Psoas muscle (tissue), 8 donors: ENCODE results near the gene GPR132. TPM values are rescaled to one million over a fixed set of nuclear protein-coding genes. Genes with fewer than 3 reads are reported as not detected.

Experiments
- ATAC-seq, 4 donors: fragments of 200-7000 bp; cut with Tn5 transposase; one replicate each; pipeline ENCODE4 v1.9.1; 2020; ENCODE audit warnings: moderate library complexity in 3 of 4, mild to moderate bottlenecking in 2 of 4
- DNase-seq, 2 donors: peaks; one replicate each; pipeline ENCODE4 v3.0.0-alpha.2; 2020
- H3K27ac ChIP-seq: fragments of 200-600 bp; one replicate; pipeline ENCODE4 v1.8.0; 2022
- H3K27me3 ChIP-seq, 3 donors: fragments of 200-600 bp in 1 of 3; one replicate each; pipeline versions ENCODE4 v1.6.1 to v1.8.0; 2013 to 2022; ENCODE audit warnings: low read length in 2 of 3, mild to moderate bottlenecking in 2 of 3, moderate library complexity in 1 of 3; ENCODE audit not compliant: insufficient read depth in 3 of 3
- H3K36me3 ChIP-seq, 2 donors: fragments of 200-600 bp in 1 of 2; one replicate each; pipeline versions ENCODE4 v1.6.1 to v1.8.0; 2013 to 2022; ENCODE audit warnings: low read depth in 1 of 2, mild to moderate bottlenecking in 1 of 2, moderate library complexity in 1 of 2; ENCODE audit not compliant: insufficient read depth in 1 of 2
- H3K4me1 ChIP-seq: fragments of 200-600 bp; one replicate; pipeline ENCODE4 v1.8.0; 2022
- H3K4me3 ChIP-seq: fragments of 200-600 bp; one replicate; pipeline ENCODE4 v1.8.0; 2022; ENCODE audit warnings: mild to moderate bottlenecking
- H3K9me3 ChIP-seq: fragments of 200-600 bp; one replicate; pipeline ENCODE4 v1.8.0; 2022
- WGBS, 3 donors: extraction: QIAGEN DNeasy Blood & Tissue Kit; methylation state at CpG; one replicate each; pipeline versions ENCODE4 v1.1.6 to v1.1.7; 2013; 5-methylcytosine and 5-hydroxymethylcytosine counted together
- intact Hi-C, 2 donors: fragments of 100-400 bp; cut with DNase I; formaldehyde crosslinking; loops; one replicate each; pipeline versions ENCODE4 v1.11.0 to v1.14.2; 2022
- polyA plus RNA-seq, 3 donors: library from polyadenylated mRNA; stranded (reverse); fragments of 200-250 nt; gene quantifications; one replicate each; pipeline ENCODE4 v1.2.3, GENCODE V29; 2013
- total RNA-seq, 4 donors: library from RNA; stranded (reverse); fragmentation: NEBNext Ultra II Directional in 2 of 4; extraction: Animal tissue kit (Norgen Biotek cat#: 25700) in 2 of 4; gene quantifications; one replicate each; pipeline versions ENCODE4 v1.2.1 to v1.2.4, GENCODE V29; 2021 to 2023
- TF ChIP-seq, protein P1 (sequence below): fragments of 200-600 bp; IDR thresholded peaks from one replicate; pipeline ENCODE4 v1.8.0; 2022; ENCODE audit warnings: antibody characterized with exemption
- donor health status: healthy with polysubstance abuse.
- donor health status: DM: no; HTN: no; CAD: no; lungs with moderate emphysema.
- donor health status: Bipolar disorder and iron deficiency.
- donor health status: healthy.
- donor health status: DM: yes; HTN: yes; CAD: no.
- donor health status: DM: no; HTN: no; CAD: no.
- donor health status: DM: no; HTN: no; CAD: no.
- donor health status: DM: yes; HTN: yes; CAD: no.

GPR132 gene
- total and polyA plus RNA-seq, 7 donors = 0.08 to 0.60 (median 0.34) TPM

DNA sequence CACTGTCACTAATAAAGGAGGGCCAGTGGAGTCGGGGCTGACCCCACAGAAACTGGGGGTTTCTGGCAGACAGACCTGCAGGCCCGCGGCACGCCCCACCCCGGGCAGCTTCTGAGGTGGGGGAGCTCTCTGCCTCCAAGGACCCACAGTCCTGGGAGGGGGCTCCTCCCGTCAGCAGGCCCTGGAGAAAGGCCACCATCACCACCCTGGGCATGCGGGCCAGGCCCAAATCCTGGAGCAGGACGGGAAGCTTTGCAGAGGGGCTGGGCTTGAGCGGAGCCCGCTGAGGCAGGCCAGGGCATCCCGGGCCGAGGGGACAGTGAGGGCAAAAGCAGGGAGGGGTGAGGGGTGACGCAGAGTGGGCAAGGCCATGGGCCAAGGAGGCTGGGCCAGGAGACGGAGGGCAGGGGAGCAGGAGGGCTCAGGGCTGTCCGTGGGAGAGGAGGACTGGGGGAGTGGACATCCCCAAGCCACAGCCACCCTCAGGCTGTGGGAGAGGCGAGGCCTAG, 11.1 kb upstream of the GPR132 start:
- H3K4me1 ChIP-seq = no peaks in the 10 kb centered on the region
- H3K36me3 ChIP-seq = no peaks in the 10 kb centered on the region
- DNase-seq (no peak), ATAC-seq (peak in 1 of 4 donors; percentile 15)
- TF ChIP-seq, protein P1, sequence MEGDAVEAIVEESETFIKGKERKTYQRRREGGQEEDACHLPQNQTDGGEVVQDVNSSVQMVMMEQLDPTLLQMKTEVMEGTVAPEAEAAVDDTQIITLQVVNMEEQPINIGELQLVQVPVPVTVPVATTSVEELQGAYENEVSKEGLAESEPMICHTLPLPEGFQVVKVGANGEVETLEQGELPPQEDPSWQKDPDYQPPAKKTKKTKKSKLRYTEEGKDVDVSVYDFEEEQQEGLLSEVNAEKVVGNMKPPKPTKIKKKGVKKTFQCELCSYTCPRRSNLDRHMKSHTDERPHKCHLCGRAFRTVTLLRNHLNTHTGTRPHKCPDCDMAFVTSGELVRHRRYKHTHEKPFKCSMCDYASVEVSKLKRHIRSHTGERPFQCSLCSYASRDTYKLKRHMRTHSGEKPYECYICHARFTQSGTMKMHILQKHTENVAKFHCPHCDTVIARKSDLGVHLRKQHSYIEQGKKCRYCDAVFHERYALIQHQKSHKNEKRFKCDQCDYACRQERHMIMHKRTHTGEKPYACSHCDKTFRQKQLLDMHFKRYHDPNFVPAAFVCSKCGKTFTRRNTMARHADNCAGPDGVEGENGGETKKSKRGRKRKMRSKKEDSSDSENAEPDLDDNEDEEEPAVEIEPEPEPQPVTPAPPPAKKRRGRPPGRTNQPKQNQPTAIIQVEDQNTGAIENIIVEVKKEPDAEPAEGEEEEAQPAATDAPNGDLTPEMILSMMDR = no peak
- WGBS, 3 donors = 80 to 88% (median 80%) methylated on average over 16 of the region's 16 CpGs
- intact Hi-C loops = no loop called here
- H3K27me3 ChIP-seq = peaks cover 0 to 27% (median 8%) of the 10 kb centered on the region in 3 donors
- H3K9me3 ChIP-seq = no peaks in the 10 kb centered on the region
- H3K4me3 ChIP-seq = no peak overlapping the region
- no peak overlapping the region for H3K27ac ChIP-seq

DNA sequence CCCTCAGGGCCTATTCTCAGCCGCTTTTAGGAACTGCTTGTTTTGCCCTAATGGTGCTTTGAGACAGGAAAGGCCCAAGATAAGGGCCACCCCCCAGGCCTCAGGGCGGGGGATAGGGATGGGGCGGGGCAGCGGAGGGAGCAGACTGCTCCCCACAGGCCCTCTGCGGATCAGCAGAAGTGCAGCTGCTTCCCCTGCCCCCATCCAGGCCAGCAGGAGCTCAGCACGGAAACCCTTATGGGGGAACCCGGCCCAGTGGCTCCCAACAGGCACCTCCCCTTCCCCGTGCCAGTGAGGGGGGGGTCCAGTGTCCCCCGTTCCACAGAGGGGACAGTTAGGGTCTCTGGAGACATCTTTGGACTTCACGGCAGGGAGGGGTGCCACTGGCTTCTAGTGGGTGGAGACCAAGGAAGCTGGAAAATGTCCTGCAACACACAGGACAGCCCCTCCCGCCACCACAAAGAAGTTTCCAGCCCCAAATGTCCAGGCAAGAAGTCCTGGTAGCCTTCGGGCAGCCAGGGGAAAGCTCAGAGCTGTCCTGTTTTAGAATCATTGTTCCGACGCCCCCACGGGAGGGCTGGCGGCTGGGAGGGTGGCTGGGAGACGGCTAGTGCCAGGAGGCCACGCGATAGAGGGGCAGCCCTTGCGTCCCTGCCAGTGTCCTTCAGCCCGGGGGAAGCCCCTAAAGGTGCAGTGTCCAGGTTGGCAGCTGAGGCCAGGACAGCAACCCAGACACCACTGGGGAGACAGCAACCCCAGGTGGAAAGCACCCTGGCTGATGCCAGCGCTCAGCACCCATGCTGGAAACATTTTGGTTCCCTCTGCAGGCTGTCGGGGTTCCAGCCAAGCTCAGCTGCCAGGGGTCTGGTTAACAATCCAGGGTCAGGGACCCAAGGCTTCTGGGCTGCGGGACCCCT, 10.4 kb upstream of the GPR132 start:
- intact Hi-C loops = no loop called here
- H3K27me3 ChIP-seq = peaks cover 0 to 27% (median 8%) of the 10 kb centered on the region in 3 donors
- H3K4me3 ChIP-seq = peak overlapping the region; percentile 11
- no peaks in the 10 kb centered on the region for H3K4me1 ChIP-seq
- ATAC-seq (peak in 2 of 4 donors; percentile 46 to 61), DNase-seq (peak in 1 of 2 donors; percentile 74)
- TF ChIP-seq, protein P1 = no peak
- no peak overlapping the region for H3K27ac ChIP-seq
- no peaks in the 10 kb centered on the region for H3K9me3 ChIP-seq
- WGBS, 3 donors = 24 to 34% (median 26%) methylated on average over 24 of the region's 24 CpGs
- H3K36me3 ChIP-seq = no peaks in the 10 kb centered on the region

DNA sequence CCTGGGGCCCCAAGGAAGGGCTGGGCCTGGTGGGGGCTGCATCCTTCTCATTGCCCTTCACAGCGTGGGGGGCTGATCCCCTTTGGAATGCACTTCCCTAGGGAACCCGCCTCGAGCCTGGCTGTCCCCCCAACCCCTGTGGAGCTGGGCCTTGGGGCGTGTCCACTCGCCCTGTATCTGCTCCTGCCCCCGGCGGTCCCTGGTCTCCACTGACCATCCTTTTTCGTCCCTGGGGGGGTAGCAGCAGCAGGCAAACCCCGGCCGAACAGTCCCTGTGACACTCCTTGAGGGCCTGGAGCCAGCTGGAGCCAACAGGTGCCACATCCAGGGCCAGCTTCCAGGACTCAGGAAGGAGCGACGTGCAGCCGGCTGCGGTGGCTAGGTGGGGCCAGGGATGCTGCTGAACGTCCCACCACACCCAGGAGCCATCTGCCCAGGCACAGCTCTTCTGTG, 9.4 kb upstream of the GPR132 start:
- DNase-seq (peak in 1 of 2 donors; percentile 46), ATAC-seq (no peak)
- TF ChIP-seq, protein P1 = no peak
- Histone ChIP-seq H3K36me3 (no peaks in the 10 kb centered on the region), H3K4me1 (no peaks in the 10 kb centered on the region), H3K27me3 (peaks cover 0 to 27% (median 8%) of the 10 kb centered on the region in 3 donors), H3K4me3 (no peak overlapping the region), H3K9me3 (no peaks in the 10 kb centered on the region), H3K27ac (no peak overlapping the region)
- intact Hi-C loops = no loop called here
- WGBS, 3 donors = 31 to 46% (median 38%) methylated on average over 15 of the region's 15 CpGs

DNA sequence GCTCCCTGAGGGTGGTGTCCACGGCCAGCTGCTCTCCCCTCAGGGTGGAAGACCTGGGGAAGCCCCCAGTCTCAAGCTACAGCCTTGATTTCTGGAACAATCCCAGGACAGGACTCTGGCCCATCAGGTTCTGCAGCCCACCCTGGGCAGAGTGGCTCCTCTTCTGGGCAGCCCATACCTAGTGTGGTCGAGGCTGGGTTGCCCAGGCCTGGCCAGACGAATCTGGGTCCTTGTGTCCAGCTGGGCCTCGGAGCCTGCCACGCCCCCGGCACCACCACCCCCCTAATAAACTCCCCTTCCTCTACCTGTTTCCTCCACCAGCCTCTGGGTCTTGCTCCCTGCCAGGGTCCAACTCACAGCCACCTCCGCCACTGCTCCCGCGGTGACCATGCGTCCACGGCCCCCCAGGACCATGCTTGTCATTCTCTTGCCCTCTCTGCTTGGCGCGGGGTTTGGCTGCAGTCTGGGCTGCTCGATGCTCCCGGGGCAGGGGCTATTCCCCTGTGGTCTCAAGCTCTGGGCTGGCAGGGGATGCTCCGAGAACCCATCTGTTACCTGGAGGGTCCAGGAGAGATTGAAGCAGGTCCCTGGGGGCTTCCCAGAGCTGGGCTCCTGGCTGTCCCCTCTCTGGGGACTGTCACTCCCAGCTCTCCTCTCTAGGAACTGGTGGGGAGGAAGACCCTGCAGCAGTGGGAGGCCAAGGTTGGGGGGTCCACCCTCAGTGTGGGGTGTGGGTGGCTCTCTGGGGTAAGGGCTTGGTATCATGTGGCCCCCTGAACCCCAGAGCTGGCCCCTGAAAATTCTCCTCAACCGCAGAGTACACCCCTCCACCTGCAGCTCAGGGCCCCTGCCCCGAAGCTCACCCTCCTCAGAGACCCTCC, 8.7 kb upstream of the GPR132 start:
- 81 to 88% (median 86%) methylated on average over 17 to 18 of the region's 18 CpGs for WGBS, 3 donors
- H3K4me1 ChIP-seq = no peaks in the 10 kb centered on the region
- no peaks in the 10 kb centered on the region for H3K9me3 ChIP-seq
- intact Hi-C loops = no loop called here
- H3K27ac ChIP-seq = no peak overlapping the region
- ATAC-seq = no peak
- DNase-seq = no peak
- no peaks in the 10 kb centered on the region for H3K36me3 ChIP-seq
- peaks cover 0 to 27% (median 8%) of the 10 kb centered on the region in 3 donors for H3K27me3 ChIP-seq
- TF ChIP-seq, protein P1 = no peak
- H3K4me3 ChIP-seq = no peak overlapping the region
